ENCODE results near the gene HPF1. TPM values are rescaled to one million over a fixed set of nuclear protein-coding genes. Genes with fewer than 3 reads are reported as not detected.

Gene HPF1
- total RNA-seq, 1 experiment from 2014 or later = 34.3 TPM

GRCh38 chr4:169791527-169792156 is 33.9 kb upstream of the HPF1 start:
- Mint-ChIP-seq H3K36me3 (no peaks in the 10 kb centered on the region), H3K4me1 (peaks cover 10% of the 10 kb centered on the region), H3K27ac (no peak overlapping the region), H3K9me3 (no peaks in the 10 kb centered on the region), H3K27me3 (ENCODE audit: low read depth) (peaks cover 29% of the 10 kb centered on the region), H3K4me3 (peak overlapping the region; percentile 60)
- DNase-seq (ENCODE audit: low spot score) (peak; percentile 66), ATAC-seq (peak; percentile 94)
- TF ChIP-seq, protein P1, sequence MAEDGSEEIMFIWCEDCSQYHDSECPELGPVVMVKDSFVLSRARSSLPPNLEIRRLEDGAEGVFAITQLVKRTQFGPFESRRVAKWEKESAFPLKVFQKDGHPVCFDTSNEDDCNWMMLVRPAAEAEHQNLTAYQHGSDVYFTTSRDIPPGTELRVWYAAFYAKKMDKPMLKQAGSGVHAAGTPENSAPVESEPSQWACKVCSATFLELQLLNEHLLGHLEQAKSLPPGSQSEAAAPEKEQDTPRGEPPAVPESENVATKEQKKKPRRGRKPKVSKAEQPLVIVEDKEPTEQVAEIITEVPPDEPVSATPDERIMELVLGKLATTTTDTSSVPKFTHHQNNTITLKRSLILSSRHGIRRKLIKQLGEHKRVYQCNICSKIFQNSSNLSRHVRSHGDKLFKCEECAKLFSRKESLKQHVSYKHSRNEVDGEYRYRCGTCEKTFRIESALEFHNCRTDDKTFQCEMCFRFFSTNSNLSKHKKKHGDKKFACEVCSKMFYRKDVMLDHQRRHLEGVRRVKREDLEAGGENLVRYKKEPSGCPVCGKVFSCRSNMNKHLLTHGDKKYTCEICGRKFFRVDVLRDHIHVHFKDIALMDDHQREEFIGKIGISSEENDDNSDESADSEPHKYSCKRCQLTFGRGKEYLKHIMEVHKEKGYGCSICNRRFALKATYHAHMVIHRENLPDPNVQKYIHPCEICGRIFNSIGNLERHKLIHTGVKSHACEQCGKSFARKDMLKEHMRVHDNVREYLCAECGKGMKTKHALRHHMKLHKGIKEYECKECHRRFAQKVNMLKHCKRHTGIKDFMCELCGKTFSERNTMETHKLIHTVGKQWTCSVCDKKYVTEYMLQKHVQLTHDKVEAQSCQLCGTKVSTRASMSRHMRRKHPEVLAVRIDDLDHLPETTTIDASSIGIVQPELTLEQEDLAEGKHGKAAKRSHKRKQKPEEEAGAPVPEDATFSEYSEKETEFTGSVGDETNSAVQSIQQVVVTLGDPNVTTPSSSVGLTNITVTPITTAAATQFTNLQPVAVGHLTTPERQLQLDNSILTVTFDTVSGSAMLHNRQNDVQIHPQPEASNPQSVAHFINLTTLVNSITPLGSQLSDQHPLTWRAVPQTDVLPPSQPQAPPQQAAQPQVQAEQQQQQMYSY (CRISPR knock-in tag; IDR thresholded peaks at IDR 0.05) = 0 out of 2 replicates have a peak, but pooled peaks have one; percentile 18
- no peak for TF ChIP-seq ZNF423 (CRISPR knock-in tag; IDR thresholded peaks at IDR 0.05)
- ChIA-PET POLR2A (no interaction called here), CTCF (interaction anchor here (0.7 to 1.6 kb wide), 7 partner anchors 17 to 298 kb away, joined by 3 to 11 read pairs (median 3); partner anchors contain the start of genes AADAT and NEK1)

DNA sequence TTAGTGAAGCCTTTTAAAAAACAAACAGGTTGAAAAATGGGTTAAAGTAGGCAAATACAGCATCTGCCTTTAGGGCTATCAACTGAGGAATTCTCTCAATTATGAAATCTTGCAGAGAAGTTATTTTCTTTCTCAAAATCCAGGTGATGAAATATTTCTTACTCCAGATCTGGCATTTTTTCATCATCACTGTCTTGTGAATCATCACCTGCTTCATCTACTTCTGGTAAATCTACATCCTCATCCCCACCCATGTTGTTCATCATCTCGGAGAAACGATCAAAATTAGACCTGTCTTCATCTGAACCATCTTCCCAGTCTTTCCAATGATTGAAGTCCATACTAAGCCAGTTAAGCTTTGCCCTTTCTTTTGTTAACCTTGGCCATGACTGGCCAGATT is 33.3 kb upstream of the HPF1 start:
- no peak for ATAC-seq
- H3K36me3 Mint-ChIP-seq = no peaks in the 10 kb centered on the region
- peak overlapping the region; percentile 60 for H3K4me3 Mint-ChIP-seq
- no peak for DNase-seq (ENCODE audit: low spot score)
- H3K9me3 Mint-ChIP-seq = no peaks in the 10 kb centered on the region
- peaks cover 10% of the 10 kb centered on the region for H3K4me1 Mint-ChIP-seq
- peaks cover 29% of the 10 kb centered on the region for H3K27me3 Mint-ChIP-seq (ENCODE audit: low read depth)
- TF ChIP-seq ATF1 (CRISPR knock-in tag; IDR thresholded peaks at IDR 0.05) (no peak), SMAD4 (CRISPR knock-in tag; IDR thresholded peaks at IDR 0.05) (no peak), JAZF1 (CRISPR knock-in tag; IDR thresholded peaks at IDR 0.05) (no peak), SP1 (CRISPR knock-in tag; conservative IDR thresholded peaks at IDR 0.05) (no peak), NFYB (CRISPR knock-in tag; conservative IDR thresholded peaks at IDR 0.05; ENCODE audit: low read depth) (no peak), MAX (CRISPR knock-in tag; IDR thresholded peaks at IDR 0.05) (no peak)
- TF ChIP-seq, protein P2, sequence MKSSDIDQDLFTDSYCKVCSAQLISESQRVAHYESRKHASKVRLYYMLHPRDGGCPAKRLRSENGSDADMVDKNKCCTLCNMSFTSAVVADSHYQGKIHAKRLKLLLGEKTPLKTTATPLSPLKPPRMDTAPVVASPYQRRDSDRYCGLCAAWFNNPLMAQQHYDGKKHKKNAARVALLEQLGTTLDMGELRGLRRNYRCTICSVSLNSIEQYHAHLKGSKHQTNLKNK (CRISPR knock-in tag; IDR thresholded peaks at IDR 0.05) = no peak
- no peak overlapping the region for H3K27ac Mint-ChIP-seq
- ChIA-PET CTCF (interaction anchor here (0.7 to 1.6 kb wide), 6 partner anchors 16 to 299 kb away, joined by 3 to 11 read pairs (median 3); partner anchors contain the start of genes AADAT and NEK1), POLR2A (no interaction called here)

DNA sequence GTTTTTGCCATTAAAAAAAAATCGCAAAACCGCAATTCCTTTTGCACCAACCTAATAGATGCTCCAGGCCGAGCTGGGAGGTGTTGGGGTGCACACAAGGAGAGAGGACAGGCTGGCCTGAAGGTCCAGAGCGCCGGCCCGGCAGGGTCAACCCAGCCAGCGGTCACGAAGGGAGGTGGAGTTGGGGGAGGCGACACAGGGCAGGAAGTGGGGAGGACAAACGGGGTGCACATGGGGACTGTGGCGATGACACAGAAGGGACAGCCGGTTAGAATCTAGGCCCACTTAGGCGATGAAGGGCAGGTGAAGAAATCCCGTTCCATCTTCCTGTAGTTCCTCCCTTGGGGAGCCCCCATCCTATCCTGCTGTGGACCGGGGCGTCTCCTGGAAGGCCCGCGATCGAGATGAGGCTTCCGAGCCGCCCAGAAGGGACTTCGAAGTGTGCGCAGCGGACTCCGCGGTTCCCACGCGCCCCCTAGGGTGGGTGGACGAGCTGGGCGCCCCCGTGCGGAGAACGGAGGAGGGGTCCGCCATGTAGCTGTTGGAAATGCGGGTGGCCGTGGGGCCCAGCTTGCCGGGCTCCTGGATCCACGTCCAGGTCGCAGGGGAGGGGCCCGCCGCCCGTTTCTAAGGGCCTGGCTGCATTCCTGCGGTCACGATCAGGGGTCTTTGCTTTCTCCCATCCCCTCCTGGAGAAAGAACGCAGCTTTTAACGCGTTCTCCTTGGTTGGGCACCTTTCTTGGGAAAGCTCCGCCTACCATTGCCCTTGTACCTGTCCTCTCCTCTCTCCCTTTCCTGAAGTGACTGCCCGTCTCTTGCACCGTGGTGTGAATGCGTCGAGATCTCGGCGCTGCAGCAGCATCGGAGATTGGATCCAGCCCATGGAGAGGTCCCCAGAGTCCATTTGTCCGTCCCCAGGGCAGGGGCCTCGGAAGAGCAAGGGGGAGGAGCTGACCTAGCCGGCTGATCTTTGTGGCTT is 17.0 kb upstream of the HPF1 start:
- Mint-ChIP-seq H3K27ac (no peak overlapping the region), H3K4me3 (peak overlapping the region; percentile 74), H3K36me3 (no peaks in the 10 kb centered on the region), H3K27me3 (ENCODE audit: low read depth) (peaks cover 24% of the 10 kb centered on the region), H3K4me1 (peaks cover 11% of the 10 kb centered on the region), H3K9me3 (peaks cover 6% of the 10 kb centered on the region)
- POLR2A ChIA-PET = interaction anchor here (1.0 kb wide), 1 partner anchor 162 kb away, joined by 5 read pairs; no protein-coding TSS in a partner anchor
- DNase-seq (ENCODE audit: low spot score) (peak; percentile 71), ATAC-seq (peak; percentile 77)
- CTCF ChIA-PET = interaction anchor here (1.0 to 2.5 kb wide), 10 partner anchors 8 to 317 kb away, joined by 3 to 10 read pairs (median 4); partner anchors contain the start of genes HPF1 and MFAP3L
- TF ChIP-seq PRRX2 (CRISPR knock-in tag; IDR thresholded peaks at IDR 0.05) = no peak
- TF ChIP-seq FOXK1 (CRISPR knock-in tag; IDR thresholded peaks at IDR 0.05) = no peak
- TF ChIP-seq NFYB (CRISPR knock-in tag; conservative IDR thresholded peaks at IDR 0.05; ENCODE audit: low read depth) = no peak
- TF ChIP-seq HMGXB4 (CRISPR knock-in tag; IDR thresholded peaks at IDR 0.05) = 0 out of 2 replicates have a peak, but pooled peaks have one; percentile 54
- 0 out of 2 replicates have a peak, but pooled peaks have one; percentile 12 for TF ChIP-seq TEAD4 (CRISPR knock-in tag; IDR thresholded peaks at IDR 0.05)
- TF ChIP-seq MAX (CRISPR knock-in tag; IDR thresholded peaks at IDR 0.05) = peak; percentile 35; the same call in 1 of the 2 replicates
